ENCODE data around the gene COMMD7. TPM values are rescaled to one million over a fixed set of nuclear protein-coding genes. Genes with fewer than 3 reads are reported as not detected.

The COMMD7 gene
- total RNA-seq, 3 donors from 2014 or later = 29.6 to 37.0 (median 36.6) TPM

DNA sequence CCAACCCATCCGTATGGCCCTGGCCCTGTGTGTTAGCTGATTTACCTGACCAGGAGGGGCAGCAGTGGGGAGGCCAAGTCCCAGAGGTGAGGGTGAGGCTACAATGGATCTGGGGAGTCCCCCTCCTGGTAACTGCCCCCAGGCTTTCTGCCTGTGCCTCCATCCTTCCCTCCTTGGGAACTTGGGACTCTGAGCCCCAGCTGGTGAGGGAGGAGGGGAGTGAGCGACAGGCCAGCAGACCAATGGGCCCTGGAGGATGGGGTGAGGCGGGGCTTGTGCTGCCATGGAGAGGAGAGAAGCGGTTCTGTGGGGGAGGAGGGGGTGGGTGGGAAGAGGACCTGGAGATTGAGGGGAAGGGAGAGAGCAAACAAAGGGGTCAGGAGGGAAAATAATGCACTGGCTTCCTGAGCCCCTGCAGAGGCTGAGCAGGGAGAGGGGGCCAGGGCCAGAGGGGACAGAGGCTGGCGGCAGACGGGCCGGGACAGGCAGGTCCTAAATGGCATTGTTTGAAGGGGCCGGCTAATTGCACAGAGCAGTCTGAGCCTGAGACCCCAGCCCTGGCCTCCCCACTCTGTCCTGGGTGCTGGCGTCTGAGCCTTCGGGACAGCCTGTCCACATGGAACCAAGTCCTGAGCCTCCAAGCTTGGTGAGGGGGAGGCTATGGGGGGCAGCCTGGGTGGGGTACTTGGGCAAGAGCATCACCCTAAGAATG is 36.4 kb upstream of the COMMD7 start:
- TF ChIP-seq, protein P1, sequence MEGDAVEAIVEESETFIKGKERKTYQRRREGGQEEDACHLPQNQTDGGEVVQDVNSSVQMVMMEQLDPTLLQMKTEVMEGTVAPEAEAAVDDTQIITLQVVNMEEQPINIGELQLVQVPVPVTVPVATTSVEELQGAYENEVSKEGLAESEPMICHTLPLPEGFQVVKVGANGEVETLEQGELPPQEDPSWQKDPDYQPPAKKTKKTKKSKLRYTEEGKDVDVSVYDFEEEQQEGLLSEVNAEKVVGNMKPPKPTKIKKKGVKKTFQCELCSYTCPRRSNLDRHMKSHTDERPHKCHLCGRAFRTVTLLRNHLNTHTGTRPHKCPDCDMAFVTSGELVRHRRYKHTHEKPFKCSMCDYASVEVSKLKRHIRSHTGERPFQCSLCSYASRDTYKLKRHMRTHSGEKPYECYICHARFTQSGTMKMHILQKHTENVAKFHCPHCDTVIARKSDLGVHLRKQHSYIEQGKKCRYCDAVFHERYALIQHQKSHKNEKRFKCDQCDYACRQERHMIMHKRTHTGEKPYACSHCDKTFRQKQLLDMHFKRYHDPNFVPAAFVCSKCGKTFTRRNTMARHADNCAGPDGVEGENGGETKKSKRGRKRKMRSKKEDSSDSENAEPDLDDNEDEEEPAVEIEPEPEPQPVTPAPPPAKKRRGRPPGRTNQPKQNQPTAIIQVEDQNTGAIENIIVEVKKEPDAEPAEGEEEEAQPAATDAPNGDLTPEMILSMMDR (IDR thresholded peaks at IDR 0.05) = no peak
- Histone ChIP-seq H3K36me3 (ENCODE audit: low read depth) (no peaks in the 10 kb centered on the region), H3K9me3 (no peaks in the 10 kb centered on the region), H3K4me3 (no peak overlapping the region), H3K4me1 (ENCODE audit: low read depth) (no peaks in the 10 kb centered on the region)
- DNase-seq (no peak), ATAC-seq (no peak)
- intact Hi-C loops (cut with DNase I, micrococcal nuclease) = loop anchor here (5.0 to 10.0 kb wide), 2 partner anchors 105 to 107 kb away; partner anchors contain the start of gene C20orf203 (in 2 of the 2)

DNA sequence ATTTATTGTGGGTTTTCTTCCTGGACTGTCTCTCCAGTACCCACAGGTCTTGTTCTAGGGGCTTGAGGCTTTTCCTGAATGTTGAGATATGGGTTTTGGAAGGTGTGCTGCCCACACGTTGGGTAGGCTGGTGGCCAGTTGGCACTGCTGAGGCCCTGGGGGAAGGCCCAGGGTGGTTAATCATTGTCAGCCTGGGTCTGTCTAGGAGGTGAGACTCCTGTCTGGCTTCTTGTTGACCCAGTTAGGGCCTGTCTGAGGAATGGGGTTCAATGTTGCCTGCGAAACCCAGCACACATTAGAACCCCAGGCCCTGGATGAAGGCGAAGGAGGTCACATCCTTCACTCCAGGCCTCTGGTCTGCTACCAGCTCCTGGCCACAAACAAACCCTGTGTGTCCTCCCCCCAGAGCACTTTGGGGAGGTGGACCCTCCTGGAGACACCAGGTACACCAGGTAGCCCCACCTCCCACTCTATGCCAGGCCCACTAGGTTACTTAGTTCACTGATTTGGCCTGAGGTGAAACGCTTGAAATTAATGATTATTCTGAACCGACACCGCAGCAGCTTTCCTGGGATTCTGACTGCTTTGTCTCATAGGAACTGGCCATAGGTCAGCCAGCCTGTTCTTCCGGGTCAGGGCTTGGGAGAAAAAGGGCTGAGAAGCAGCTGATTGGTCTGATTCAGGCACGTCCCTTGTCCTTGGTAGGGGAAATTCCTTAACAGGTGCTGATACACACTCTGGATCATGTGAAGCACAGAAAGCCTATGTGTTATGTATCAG is 34.1 kb upstream of the COMMD7 start:
- TF ChIP-seq, protein P1 (IDR thresholded peaks at IDR 0.05) = no peak
- H3K9me3 ChIP-seq = no peaks in the 10 kb centered on the region
- H3K4me3 ChIP-seq = no peak overlapping the region
- H3K36me3 ChIP-seq (ENCODE audit: low read depth) = no peaks in the 10 kb centered on the region
- ATAC-seq (peak; percentile 14), DNase-seq (no peak)
- H3K4me1 ChIP-seq (ENCODE audit: low read depth) = no peaks in the 10 kb centered on the region
- intact Hi-C loops (cut with DNase I, micrococcal nuclease) = loop anchor here (5.0 to 10.0 kb wide), 2 partner anchors 103 to 105 kb away; partner anchors contain the start of gene C20orf203 (in 2 of the 2)

DNA sequence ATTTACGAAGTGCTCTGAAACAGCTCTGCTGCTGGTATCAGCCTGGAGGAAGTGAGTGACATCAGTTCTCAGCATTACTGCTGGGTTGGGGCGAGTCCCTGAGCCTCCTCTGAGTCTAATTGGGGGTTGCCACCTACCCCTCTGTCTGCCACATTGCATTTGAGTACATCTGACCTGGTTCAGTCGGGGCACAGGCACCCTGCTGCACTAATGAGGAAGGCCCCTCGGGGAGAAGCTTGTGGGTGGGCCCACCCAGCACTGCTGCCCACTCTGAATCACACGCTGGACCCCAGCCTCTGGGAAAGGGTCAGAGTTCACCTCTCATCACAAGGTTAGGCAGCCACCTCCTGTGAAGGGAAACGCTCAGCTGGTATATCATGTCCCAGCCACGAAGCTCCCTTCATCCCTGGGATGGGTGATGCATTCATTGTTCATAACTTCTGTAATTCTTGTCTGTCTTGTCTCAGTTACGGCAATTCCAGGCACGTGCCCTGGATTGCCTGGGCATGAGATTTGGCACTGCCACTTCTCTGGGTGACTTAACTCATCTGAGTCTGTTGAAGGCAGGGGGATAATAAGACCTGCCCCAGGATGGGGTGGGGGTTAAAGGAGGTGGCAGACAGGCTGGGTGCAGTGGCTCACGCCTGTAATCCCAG is 32.2 kb upstream of the COMMD7 start:
- TF ChIP-seq, protein P1 (IDR thresholded peaks at IDR 0.05) = no peak
- ATAC-seq = no peak
- Histone ChIP-seq H3K36me3 (ENCODE audit: low read depth) (no peaks in the 10 kb centered on the region), H3K4me3 (no peak overlapping the region), H3K4me1 (ENCODE audit: low read depth) (no peaks in the 10 kb centered on the region), H3K9me3 (no peaks in the 10 kb centered on the region)
- DNase-seq = no peak
- intact Hi-C loops (cut with DNase I, micrococcal nuclease) = loop anchor here (5.0 to 10.0 kb wide), 2 partner anchors 101 to 103 kb away; partner anchors contain the start of gene C20orf203 (in 2 of the 2)

DNA sequence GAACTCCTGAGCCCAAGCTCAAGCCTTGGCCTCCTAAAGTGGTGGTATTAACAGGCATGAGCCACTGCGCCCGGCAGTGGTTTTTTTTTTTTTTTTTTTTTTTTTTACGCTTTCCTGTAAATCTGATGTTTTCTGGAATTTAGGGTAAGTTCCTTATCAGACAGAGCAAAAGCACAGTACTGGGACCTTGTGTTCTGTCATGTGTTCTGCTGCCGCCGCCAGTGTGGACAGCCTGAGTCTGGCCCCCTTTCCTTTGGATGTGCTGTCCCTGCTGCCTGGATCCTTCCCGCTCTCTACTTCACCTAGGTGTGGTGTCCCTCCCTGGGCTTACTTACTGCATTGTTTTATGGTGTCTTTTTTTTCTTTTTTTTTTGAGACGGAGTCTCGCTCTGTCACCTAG is 30.6 kb upstream of the COMMD7 start:
- no peak for ATAC-seq
- TF ChIP-seq, protein P1 (IDR thresholded peaks at IDR 0.05) = no peak
- H3K36me3 ChIP-seq (ENCODE audit: low read depth) = no peaks in the 10 kb centered on the region
- intact Hi-C loops (cut with DNase I, micrococcal nuclease) = loop anchor here in 1 of 2 donors (10.0 kb wide), 1 partner anchor 99 kb away; the partner anchor contains the start of gene C20orf203
- H3K4me3 ChIP-seq = no peak overlapping the region
- H3K9me3 ChIP-seq = no peaks in the 10 kb centered on the region
- no peaks in the 10 kb centered on the region for H3K4me1 ChIP-seq (ENCODE audit: low read depth)
- no peak for DNase-seq

DNA sequence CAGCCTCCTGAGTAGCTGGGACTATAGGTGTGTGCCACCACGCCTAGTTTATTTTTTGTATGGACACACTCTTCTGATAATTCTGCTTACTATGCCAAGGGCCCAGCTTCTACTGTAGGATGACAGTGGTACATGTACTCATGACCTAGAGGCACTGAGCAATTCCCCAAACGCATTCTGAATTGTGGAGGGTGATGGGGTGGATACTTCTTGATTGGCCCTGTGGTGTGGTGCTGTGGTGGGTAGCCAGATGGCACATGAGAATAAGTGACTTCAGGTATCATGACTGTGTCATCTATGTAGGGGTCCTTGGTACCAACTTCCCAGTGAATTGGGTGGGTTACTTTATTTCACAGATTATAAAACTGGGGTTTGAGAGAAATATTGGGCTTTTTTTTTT is 30.0 kb upstream of the COMMD7 start:
- H3K4me1 ChIP-seq (ENCODE audit: low read depth) = no peaks in the 10 kb centered on the region
- TF ChIP-seq, protein P1 (IDR thresholded peaks at IDR 0.05) = no peak
- H3K36me3 ChIP-seq (ENCODE audit: low read depth) = no peaks in the 10 kb centered on the region
- H3K9me3 ChIP-seq = no peaks in the 10 kb centered on the region
- intact Hi-C loops (cut with DNase I, micrococcal nuclease) = loop anchor here in 1 of 2 donors (10.0 kb wide), 1 partner anchor 98 kb away; the partner anchor contains the start of gene C20orf203
- ATAC-seq (no peak), DNase-seq (no peak)
- no peak overlapping the region for H3K4me3 ChIP-seq
